GM19452 (cell line): ENCODE data around the gene AGTRAP.

Source experiments
- ATAC-seq: cut with Tn5 transposase; IDR thresholded peaks from one replicate; pipeline ENCODE4 v1.9.1; 2021; ENCODE audit not compliant: unreplicated experiment

Gene AGTRAP

DNA sequence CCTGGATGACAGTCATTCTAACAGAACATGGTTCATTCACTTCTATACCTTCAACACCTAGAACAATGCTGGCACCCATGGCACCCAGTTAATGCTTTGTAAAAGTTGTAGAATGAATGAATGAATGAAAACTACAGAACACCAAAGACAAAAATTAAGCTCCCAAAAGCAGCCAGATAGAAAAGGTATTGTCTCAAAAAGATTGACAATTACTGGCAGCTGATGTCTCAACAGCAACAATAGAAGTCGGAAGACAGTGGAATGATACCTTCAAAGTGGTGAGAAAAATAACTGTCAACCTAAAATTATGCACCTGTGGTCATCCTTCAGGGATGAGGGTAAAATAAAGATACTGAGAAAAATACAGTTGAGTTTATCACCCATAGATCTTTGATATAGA lies 21.1 kb downstream of the AGTRAP start:
- ATAC-seq: no peak

- ATAC-seq: no peak
Measured at GRCh38 chr1:11759791-11760190, 23.9 kb downstream of the AGTRAP start.

DNA sequence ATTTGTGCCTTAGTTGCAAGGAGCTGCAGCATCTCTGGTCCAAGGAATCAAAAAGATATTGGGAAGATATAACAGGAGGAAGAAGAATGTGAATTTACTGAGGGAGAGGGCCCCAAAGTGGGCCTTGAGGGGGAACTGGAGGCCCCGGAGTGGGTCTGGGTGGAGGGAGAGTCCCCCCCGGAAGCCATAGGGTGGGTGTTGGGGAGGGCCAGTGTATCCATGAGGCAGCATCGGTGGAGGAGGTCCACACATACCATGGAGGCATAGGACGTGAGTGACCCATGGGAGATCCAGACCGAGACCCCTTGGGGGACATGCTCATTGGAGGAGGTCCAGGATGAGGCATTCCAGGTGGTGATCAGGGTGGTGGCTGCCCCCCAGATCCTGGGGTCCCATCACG lies 25.3 kb downstream of the AGTRAP start:
- no peak for ATAC-seq

DNA sequence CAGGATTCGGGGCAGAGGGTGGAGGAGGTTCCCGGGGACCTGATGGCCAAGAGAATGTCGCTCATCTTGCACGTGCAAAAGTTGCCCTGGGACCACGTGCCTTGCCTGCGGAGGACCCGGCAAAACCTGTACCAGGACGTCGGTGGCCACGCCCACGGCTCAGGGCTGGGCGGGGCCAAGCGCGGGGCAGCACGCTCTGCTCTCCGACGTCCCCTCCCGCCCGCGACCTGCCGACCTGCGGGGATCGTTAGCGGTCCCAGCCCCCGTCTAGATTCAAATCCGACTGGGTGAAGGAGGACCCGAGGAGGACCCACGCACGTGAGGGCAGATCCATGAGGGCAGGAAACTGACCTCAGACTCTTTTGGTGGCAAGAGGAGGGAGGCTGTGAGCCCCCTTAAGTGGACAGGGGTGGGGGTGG lies 26.1 kb downstream of the AGTRAP start, which contains the start of gene C1orf167:
Gene C1orf167 (plus strand): TSS at position 206 of the 419 bp plus-strand sequence. CDS start 2,208 bp downstream, outside the sequence.
- no peak for ATAC-seq

GRCh38 chr1:11764115-11764514 lies 28.2 kb downstream of the AGTRAP start:
- no peak for ATAC-seq

DNA sequence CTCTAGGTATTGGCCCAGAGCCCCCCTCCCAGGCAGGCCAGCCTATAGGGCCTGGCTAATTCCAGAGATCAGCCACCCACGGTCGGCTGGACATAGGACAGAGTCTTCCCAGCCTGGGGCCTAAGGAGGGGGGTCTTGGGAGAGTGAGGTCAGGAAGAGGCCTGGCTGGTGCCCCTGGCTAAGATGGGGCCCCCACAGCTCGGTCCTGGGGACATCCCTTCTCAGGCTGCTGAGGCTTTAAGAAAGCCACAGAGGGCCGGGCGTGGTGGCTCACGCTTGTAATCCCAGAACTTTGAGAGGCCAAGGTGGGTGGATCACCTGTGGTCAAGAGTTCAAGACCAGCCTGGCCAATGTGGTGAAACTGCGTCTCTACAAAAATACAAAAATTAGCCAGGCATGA lies 28.6 kb downstream of the AGTRAP start:
- ATAC-seq: no peak

DNA sequence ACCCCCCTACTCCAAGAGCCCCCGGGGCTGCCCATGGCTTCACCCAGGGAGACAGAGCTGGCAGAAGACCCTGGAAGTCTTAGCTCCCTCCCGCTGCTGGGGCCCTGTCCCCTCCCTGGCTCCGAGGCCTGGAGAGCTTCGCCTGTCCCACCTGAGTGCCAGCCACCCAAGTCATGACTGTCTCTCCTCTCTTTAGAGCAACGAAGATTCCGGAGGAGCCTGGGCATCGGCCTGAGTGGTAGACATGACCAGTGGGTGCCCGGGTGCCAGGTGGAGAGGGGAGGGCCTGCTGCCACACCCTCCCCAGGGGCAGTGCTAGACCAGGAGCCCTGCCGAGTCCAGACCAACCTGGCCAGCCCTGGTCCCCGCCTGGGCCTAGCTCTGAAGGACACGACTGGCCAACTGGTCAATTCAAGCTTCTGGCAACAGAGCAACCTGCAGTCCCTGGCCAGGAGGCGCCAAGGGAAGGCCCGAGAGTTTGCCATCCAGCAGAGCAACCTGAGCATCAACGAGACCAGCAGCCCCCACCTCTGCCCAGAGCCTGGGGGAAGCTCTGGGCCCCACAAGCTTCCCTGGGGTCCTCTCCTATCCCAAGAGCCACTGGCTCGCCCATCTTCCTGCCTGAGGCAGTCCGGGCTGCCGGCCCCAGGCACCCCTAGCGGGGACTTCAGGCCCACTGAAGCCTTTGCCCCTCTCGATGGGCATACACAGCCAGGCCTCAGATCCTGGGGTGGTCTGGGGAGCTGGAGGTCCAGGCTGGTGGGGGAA lies 29.9 kb downstream of the AGTRAP start:
- ATAC-seq: no peak

- ATAC-seq: no peak
Measured at GRCh38 chr1:11766429-11766776, 30.5 kb downstream of the AGTRAP start.

DNA sequence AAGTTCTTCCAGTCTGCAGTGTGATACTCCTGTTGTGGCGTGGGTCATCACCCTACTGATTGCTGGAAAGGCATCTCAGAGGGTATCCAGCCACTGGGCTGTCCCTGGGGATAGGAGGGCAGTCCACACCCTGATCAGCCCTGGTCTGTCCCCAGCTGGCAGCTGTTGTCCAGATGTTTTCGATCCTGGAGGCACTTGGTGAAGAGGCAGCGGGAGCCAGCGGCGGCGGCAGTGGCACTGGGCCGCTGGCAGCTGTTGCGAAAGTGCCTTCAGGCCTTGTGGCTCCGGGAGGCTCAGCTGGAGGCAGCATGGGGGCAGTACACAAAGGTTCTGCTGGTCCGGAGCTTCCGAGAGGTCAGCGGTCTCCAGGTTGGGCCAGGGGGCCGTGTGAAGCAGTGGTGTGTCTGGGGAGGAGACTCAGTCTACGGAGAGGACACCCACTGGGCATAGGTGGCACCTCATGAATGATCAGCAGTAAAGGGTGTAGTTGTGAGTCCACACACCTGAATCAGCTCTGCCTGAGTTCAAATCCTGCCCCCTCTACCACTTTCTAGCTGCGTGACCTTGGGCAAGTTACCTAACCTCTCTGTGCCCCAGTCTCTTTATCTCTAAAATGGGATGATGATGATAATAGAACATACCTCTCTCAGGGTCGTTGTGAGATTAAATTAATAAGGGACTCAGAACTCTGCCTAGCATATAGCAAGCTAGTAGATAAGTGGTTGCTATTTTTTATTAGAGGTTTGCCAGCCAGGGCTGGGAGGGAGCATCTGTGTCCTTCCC lies 32.2 kb downstream of the AGTRAP start:
- no peak for ATAC-seq

- no peak for ATAC-seq
Measured at GRCh38 chr1:11768821-11769220, 32.9 kb downstream of the AGTRAP start.

DNA sequence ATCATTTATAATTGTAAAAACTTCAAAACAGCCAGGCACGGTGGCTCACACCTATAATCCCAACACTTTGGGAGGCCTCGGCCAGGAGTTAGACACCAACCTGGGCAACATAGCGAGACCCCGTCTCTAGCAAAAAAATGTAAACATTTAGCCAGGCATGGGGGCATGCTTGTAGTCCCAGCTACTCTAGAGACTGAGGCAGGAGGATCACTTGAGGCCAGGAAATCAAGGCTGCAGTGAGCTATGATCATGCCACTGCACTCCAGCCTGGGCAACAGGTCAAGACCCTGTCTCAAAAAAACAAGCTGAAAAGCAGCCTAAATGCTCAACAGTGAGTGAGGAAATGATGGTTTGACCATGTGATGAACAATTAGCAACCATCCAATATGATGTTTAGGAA lies 33.3 kb downstream of the AGTRAP start:
- ATAC-seq: no peak

- no peak for ATAC-seq
Measured at GRCh38 chr1:11770011-11770410, 34.1 kb downstream of the AGTRAP start.

GRCh38 chr1:11771481-11772043 lies 35.6 kb downstream of the AGTRAP start:
- no peak for ATAC-seq

- ATAC-seq: no peak
Measured at GRCh38 chr1:11772458-11772857, 36.5 kb downstream of the AGTRAP start.

DNA sequence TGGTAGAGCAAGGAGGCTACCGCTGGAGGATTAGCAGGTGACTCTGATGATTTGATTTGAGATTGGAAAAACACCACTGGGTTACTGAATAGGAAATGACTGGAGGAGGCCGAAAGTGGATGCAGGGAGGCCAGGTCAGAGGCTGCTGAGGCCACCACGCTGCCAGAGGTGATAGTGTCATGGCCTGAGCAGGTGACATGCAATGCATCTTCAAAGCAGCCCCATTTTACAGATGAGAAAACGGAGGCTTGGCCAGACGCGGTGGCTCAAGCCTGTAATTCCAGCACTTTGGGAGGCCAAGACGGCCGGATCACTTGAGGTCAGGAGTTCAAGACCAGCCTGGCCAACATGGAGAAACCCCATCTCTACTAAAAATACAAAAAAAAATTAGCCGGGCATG lies 38.8 kb downstream of the AGTRAP start:
- no peak for ATAC-seq

DNA sequence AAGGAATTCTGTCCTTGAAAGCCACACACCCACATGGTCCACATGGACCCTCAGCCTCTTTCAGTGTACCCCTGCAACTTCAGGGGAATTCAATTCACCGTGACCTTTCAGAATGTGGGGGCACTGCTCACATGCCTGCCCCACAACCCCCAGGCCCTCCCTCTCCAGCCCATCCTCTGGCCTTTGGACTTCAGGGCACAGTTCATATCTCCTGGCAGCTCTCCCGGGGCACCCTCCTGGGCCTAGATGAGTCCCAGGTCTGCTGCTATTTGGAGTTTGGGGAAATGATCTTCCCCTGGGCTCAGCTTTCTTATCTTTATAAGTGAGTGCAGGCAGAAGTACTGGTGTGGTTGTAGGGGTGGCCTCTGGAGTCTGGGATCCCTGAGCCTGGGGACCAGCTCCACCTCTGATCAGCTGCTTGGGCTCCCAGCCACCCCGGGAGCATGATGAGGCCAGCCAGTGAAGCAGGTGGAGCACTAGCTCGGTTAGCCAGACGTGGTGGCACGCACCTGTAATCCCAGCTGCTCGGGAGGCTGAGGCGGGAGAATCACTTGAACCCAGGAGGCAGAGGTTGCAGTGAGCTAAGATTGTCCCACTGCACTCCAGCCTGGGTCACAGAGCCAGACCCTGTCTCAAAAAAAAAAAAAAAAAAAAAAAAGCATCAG lies 41.9 kb downstream of the AGTRAP start:
- no peak for ATAC-seq

DNA sequence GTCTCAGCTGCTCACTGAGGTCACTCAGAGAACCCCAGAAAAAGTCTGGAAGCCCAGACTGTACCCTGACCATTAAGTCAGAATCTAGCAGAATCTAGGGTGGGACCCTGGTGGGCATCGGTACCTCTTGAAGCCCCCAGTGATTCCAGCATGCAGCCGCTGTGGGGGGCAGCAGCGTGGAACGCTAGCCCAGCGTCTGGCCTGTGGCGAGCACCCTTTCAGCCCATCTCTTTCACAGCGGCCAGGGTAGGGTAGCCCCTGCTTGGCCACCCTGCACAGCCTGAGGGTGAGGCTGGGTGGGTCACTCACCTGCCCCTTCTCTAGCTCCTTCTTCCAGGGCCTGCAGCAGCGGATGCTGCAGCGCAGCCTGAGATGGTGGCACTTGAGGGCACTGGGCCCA lies 42.4 kb downstream of the AGTRAP start:
- ATAC-seq: no peak

DNA sequence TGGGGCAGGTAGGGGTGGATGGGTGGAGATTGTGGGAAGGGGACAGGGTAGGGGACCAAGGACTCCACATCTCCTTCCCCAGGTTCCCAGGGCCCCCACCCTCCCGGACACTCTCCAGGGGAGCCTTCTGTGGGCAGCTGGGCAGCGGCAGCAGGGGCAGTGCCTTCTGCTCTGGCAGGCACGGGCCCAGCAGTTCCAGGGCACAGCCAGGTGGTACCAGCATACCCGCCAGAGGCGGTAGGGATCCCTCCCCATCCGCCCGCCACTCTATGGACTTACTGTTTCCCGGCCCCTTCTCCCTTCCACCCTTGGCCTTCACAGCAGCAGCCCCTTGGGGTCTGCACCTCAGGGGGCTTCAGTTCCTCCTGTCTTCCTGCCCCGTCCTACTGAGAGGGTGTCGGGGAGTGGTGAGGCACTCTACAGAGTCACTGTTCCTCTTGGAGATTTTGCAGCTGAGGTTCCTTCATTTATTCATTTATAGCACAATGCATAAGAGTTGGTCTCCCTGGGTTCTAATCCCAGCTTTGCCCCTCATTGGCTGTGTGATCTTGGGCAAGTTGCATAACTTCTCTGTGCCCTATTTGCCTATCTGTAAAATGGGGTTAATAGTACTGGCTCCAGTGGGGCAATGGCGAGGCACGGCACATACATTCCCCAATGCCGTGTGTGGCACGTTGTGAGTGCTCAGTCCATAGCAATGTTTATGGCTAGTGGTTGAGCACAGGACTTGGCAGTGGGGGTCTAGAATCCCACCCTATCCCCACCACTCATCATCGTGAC lies 43.1 kb downstream of the AGTRAP start:
- ATAC-seq: no peak

- ATAC-seq: no peak
Measured at GRCh38 chr1:11779715-11780379, 43.9 kb downstream of the AGTRAP start.
